ENCODE results near the gene RBMY1F.
"Not testable (repeated sequence)": the region's sequence is repeated elsewhere in the genome, so short reads cannot be mapped to it uniquely, and the experiment has no call there.

RBMY1F gene

GRCh38 chrY:22182823-22183222 is at the start of gene RBMY1F:
Gene RBMY1F, minus strand, starts transcription at chrY:22182923. Its CDS starts 1,954 bp downstream, at chrY:22180969.
- DNase-seq = not testable (repeated sequence)

GRCh38 chrY:22151144-22151543 is 31.6 kb downstream of the RBMY1F start:
- DNase-seq = not testable (repeated sequence)

- DNase-seq = not testable (repeated sequence)
Observed at GRCh38 chrY:22141011-22141695, 41.6 kb downstream of the RBMY1F start.

- not testable (repeated sequence) for DNase-seq
Observed at GRCh38 chrY:22134719-22135118, 48.0 kb downstream of the RBMY1F start.

- DNase-seq = not testable (repeated sequence)
Observed at GRCh38 chrY:22130494-22130893, 52.2 kb downstream of the RBMY1F start.

Data from CD4-positive, alpha-beta T cell treated with Interleukin-15 for 1 hour (primary cell).